ENCODE results near the gene MXD1. TPM values are rescaled to one million over a fixed set of nuclear protein-coding genes. Genes with fewer than 3 reads are reported as not detected.

MXD1 gene
- polyA plus RNA-seq, 3 donors: 2.1 to 16.8 (median 13.6) TPM

Other genes with a start within 250 kb of the MXD1 start
- gene ANXA4, start 173.0 kb upstream of the MXD1 start, polyA plus RNA-seq: 100 to 1,000 TPM in 1 of 3 donors, 10 to 100 TPM in 2; 41.9 to 205 (median 62.0) TPM
- gene GMCL1, start 85.4 kb upstream of the MXD1 start, polyA plus RNA-seq: 1 to 10 TPM; 5.8 to 9.2 (median 8.8) TPM
- gene SNRNP27, start 21.2 kb upstream of the MXD1 start, polyA plus RNA-seq: 10 to 100 TPM; 17.9 to 70.9 (median 57.8) TPM
- 1 to 10 TPM in 2 of 3 donors, under 1 TPM in 1; 0.40 to 2.4 (median 1.2) TPM for gene ASPRV1, start 46.5 kb downstream of the MXD1 start, polyA plus RNA-seq
- gene PCBP1, start 172.4 kb downstream of the MXD1 start, polyA plus RNA-seq: 100 to 1,000 TPM; 233 to 396 (median 326) TPM

Measured in adipose tissue (tissue), 3 donors.